ENCODE measurements around the gene DCAF7.

Gene DCAF7

GRCh38 chr17:63555500-63556156 lies 5.4 kb downstream of the DCAF7 start:
- no peak overlapping the region for H3K4me3 ChIP-seq (ENCODE audit: low read depth, low read length)
- DNase-seq (ENCODE audit: low read depth, low spot score) = no peak
- TF ChIP-seq CTCF (IDR thresholded peaks at IDR 0.05; ENCODE audit: low read depth, low read length) = no peak
- in situ Hi-C loops (cut with HindIII; ENCODE audit: low sequenced_read_pairs) = no loop called here

- H3K4me3 ChIP-seq (ENCODE audit: low read depth, low read length) = no peak overlapping the region
- DNase-seq (ENCODE audit: low read depth, low spot score) = no peak
- in situ Hi-C loops (cut with HindIII; ENCODE audit: low sequenced_read_pairs) = no loop called here
- TF ChIP-seq CTCF (IDR thresholded peaks at IDR 0.05; ENCODE audit: low read depth, low read length) = no peak
Measured at GRCh38 chr17:63557416-63557815, 7.1 kb downstream of the DCAF7 start.

GRCh38 chr17:63558441-63558840 lies 8.2 kb downstream of the DCAF7 start:
- no peak for TF ChIP-seq CTCF (IDR thresholded peaks at IDR 0.05; ENCODE audit: low read depth, low read length)
- no peak overlapping the region for H3K4me3 ChIP-seq (ENCODE audit: low read depth, low read length)
- no peak for DNase-seq (ENCODE audit: low read depth, low spot score)
- in situ Hi-C loops (cut with HindIII; ENCODE audit: low sequenced_read_pairs) = no loop called here

GRCh38 chr17:63561819-63562218 lies 11.5 kb downstream of the DCAF7 start:
- TF ChIP-seq CTCF (IDR thresholded peaks at IDR 0.05; ENCODE audit: low read depth, low read length) = no peak
- in situ Hi-C loops (cut with HindIII; ENCODE audit: low sequenced_read_pairs) = no loop called here
- no peak for DNase-seq (ENCODE audit: low read depth, low spot score)
- no peak overlapping the region for H3K4me3 ChIP-seq (ENCODE audit: low read depth, low read length)

- DNase-seq (ENCODE audit: low read depth, low spot score) = no peak
- H3K4me3 ChIP-seq (ENCODE audit: low read depth, low read length) = no peak overlapping the region
- TF ChIP-seq CTCF (IDR thresholded peaks at IDR 0.05; ENCODE audit: low read depth, low read length) = no peak
- in situ Hi-C loops (cut with HindIII; ENCODE audit: low sequenced_read_pairs) = no loop called here
Measured at GRCh38 chr17:63563339-63563738, 13.1 kb downstream of the DCAF7 start.

- H3K4me3 ChIP-seq (ENCODE audit: low read depth, low read length) = no peak overlapping the region
- in situ Hi-C loops (cut with HindIII; ENCODE audit: low sequenced_read_pairs) = no loop called here
- no peak for DNase-seq (ENCODE audit: low read depth, low spot score)
- TF ChIP-seq CTCF (IDR thresholded peaks at IDR 0.05; ENCODE audit: low read depth, low read length) = no peak
Measured at GRCh38 chr17:63564562-63564961, 14.3 kb downstream of the DCAF7 start.

Measured in astrocyte of the spinal cord (primary cell).